IMR-90 (cell line): ENCODE measurements around the gene KIRREL1. TPM values are rescaled to one million over a fixed set of nuclear protein-coding genes. Genes with fewer than 3 reads are reported as not detected.

Experiments used
- ATAC-seq: fragments of 200-7000 bp; cut with Tn5 transposase; 2 replicates; pipeline ENCODE4 v1.9.1; 2020; ENCODE audit warnings: low read depth, mild to moderate bottlenecking, moderate library complexity
- BruUV-seq: library from RNA; stranded (reverse); fragments of 400-500 nt; replicated peaks from 2 replicates; lab custom pipeline; 2021; lab: Mats Ljungman, UMichigan
- CTCF ChIA-PET: fragments of 300-600 bp; formaldehyde crosslinking; extraction: SDS; loops from one replicate; lab custom pipeline; 2021; ENCODE audit warnings: antibody characterized with exemption; lab: Yijun Ruan, JAX
- POLR2A ChIA-PET: fragments of 300-600 bp; sonication (Branson Sonifier 250); formaldehyde crosslinking; loops from one replicate; lab custom pipeline; 2022; ENCODE audit warnings: antibody characterized with exemption; ENCODE audit not compliant: unreplicated experiment; lab: Charles Lee
- DNase-seq: peaks from one replicate; pipeline ENCODE4 v3.0.0; 2013
- H2AFZ ChIP-seq: replicated peaks from 2 replicates; pipeline ENCODE3; 2013; ENCODE audit warnings: low read length, mild to moderate bottlenecking; ENCODE audit not compliant: poor library complexity
- H2AK5ac ChIP-seq: 2 replicates; pipeline ENCODE4 v1.6.1; 2013; ENCODE audit warnings: low read depth, low read length, inconsistent platforms
- H2AK9ac ChIP-seq: replicated peaks from 2 replicates; pipeline ENCODE3; 2013; ENCODE audit warnings: mild to moderate bottlenecking, low read depth, low read length, moderate library complexity; ENCODE audit not compliant: poor library complexity
- H2BK120ac ChIP-seq: 2 replicates; pipeline ENCODE4 v1.6.1; 2013; ENCODE audit warnings: low read depth, low read length, inconsistent platforms
- H2BK15ac ChIP-seq: 3 replicates; pipeline ENCODE4 v1.6.1; 2013; ENCODE audit warnings: low read depth, low read length, inconsistent platforms
- H2BK20ac ChIP-seq: 2 replicates; pipeline ENCODE4 v1.6.1; 2013; ENCODE audit warnings: low read depth, mild to moderate bottlenecking, inconsistent platforms, low read length, moderate library complexity
- H2BK5ac ChIP-seq: 2 replicates; pipeline ENCODE4 v1.6.1; 2013; ENCODE audit warnings: mild to moderate bottlenecking, low read depth, low read length, inconsistent platforms; ENCODE audit not compliant: poor library complexity, severe bottlenecking
- H3K14ac ChIP-seq: replicated peaks from 2 replicates; pipeline ENCODE4 v1.6.1; 2013; ENCODE audit warnings: low read depth, low read length, inconsistent platforms
- H3K18ac ChIP-seq: 2 replicates; pipeline ENCODE4 v1.6.1; 2013; ENCODE audit warnings: low read depth, low read length, control low read depth
- H3K23ac ChIP-seq: 2 replicates; pipeline ENCODE4 v1.6.1; 2013; ENCODE audit warnings: low read depth, low read length, inconsistent platforms
- H3K27ac ChIP-seq: 2 replicates; pipeline ENCODE4 v1.5.1; 2013; ENCODE audit warnings: mild to moderate bottlenecking, control low read depth, low read length; ENCODE audit not compliant: insufficient read depth
- H3K27me3 ChIP-seq: 2 replicates; pipeline ENCODE4 v1.6.1; 2013; ENCODE audit warnings: low read length; ENCODE audit not compliant: control insufficient read depth, insufficient read depth
- H3K36me3 ChIP-seq: 2 replicates; pipeline ENCODE4 v1.6.1; 2013; ENCODE audit warnings: low read length, mixed read lengths; ENCODE audit not compliant: control insufficient read depth, insufficient read depth
- H3K4ac ChIP-seq: 2 replicates; pipeline ENCODE4 v1.6.1; 2013; ENCODE audit warnings: low read depth, low read length, inconsistent platforms
- H3K4me1 ChIP-seq: 2 replicates; pipeline ENCODE4 v1.6.1; 2013; ENCODE audit warnings: low read length, mixed read lengths; ENCODE audit not compliant: control insufficient read depth, insufficient read depth
- H3K4me2 ChIP-seq: 2 replicates; pipeline ENCODE4 v1.6.1; 2013; ENCODE audit warnings: low read depth, mild to moderate bottlenecking, control low read depth, low read length, moderate library complexity
- H3K4me3 ChIP-seq: 2 replicates; pipeline ENCODE4 v1.5.1; 2013; ENCODE audit warnings: low read depth, mild to moderate bottlenecking, control low read depth, low read length, moderate library complexity; ENCODE audit not compliant: insufficient read depth
- H3K56ac ChIP-seq: 2 replicates; pipeline ENCODE4 v1.6.1; 2013; ENCODE audit warnings: low read length, inconsistent platforms; ENCODE audit not compliant: insufficient read depth; ENCODE audit errors: extremely low read depth
- H3K79me1 ChIP-seq, 2 experiments: 2 replicates each; pipeline ENCODE4 v1.6.1; 2013; ENCODE audit warnings: low read length in 2 of 2, inconsistent platforms in 1 of 2, low read depth in 1 of 2
- H3K9ac ChIP-seq: 2 replicates; pipeline ENCODE4 v1.6.1; 2013; ENCODE audit warnings: low read depth, low read length, control low read depth
- H3K9me1 ChIP-seq: 2 replicates; pipeline ENCODE4 v1.6.1; 2013; ENCODE audit warnings: low read length, inconsistent platforms; ENCODE audit not compliant: insufficient read depth
- H3K9me3 ChIP-seq: 2 replicates; pipeline ENCODE4 v1.6.1; 2013; ENCODE audit warnings: low read length; ENCODE audit not compliant: control insufficient read depth, insufficient read depth
- H4K20me1 ChIP-seq: 2 replicates; pipeline ENCODE4 v1.6.1; 2013; ENCODE audit warnings: low read length, inconsistent platforms; ENCODE audit not compliant: insufficient read depth
- H4K5ac ChIP-seq: 2 replicates; pipeline ENCODE4 v1.6.1; 2013; ENCODE audit warnings: mild to moderate bottlenecking, low read depth, low read length, control low read depth
- H4K8ac ChIP-seq, 2 experiments: 2 replicates each; pipeline ENCODE4 v1.6.1; 2013; ENCODE audit warnings: low read depth in 2 of 2, low read length in 2 of 2, control low read depth in 1 of 2, inconsistent platforms in 1 of 2
- H4K91ac ChIP-seq: 2 replicates; pipeline ENCODE4 v1.6.1; 2013; ENCODE audit warnings: low read depth, low read length, inconsistent platforms; ENCODE audit not compliant: insufficient read depth
- BHLHE40 ChIP-seq: fragments of 150-350 bp; IDR thresholded peaks from 2 replicates; pipeline ENCODE4 v1.6.1; 2016; ENCODE audit warnings: mild to moderate bottlenecking, low read depth, low read length
- CEBPB ChIP-seq: IDR thresholded peaks from 2 replicates; pipeline ENCODE4 v1.6.1; 2012; ENCODE audit warnings: low read depth, low read length, improper control_type of control experiment
- CHD1 ChIP-seq: IDR thresholded peaks from 2 replicates; pipeline ENCODE4 v1.6.1; 2012; ENCODE audit warnings: low read depth, low read length, improper control_type of control experiment
- ELK1 ChIP-seq: fragments of 150-350 bp; IDR thresholded peaks from 2 replicates; pipeline ENCODE4 v1.6.1; 2016; ENCODE audit warnings: low read depth, mild to moderate bottlenecking, low read length, moderate library complexity, borderline replicate concordance
- FOS ChIP-seq: fragments of 150-350 bp; IDR thresholded peaks from 2 replicates; pipeline ENCODE4 v1.6.1; 2016; ENCODE audit warnings: low read depth, low read length
- MAFK ChIP-seq: IDR thresholded peaks from 2 replicates; pipeline ENCODE4 v1.6.1; 2012; ENCODE audit warnings: low read depth, low read length, improper control_type of control experiment
- MAZ ChIP-seq: IDR thresholded peaks from 2 replicates; pipeline ENCODE4 v1.6.1; 2012; ENCODE audit warnings: low read depth, mild to moderate bottlenecking, low read length, improper control_type of control experiment, moderate library complexity, borderline replicate concordance
- MXI1 ChIP-seq: IDR thresholded peaks from 2 replicates; pipeline ENCODE4 v1.6.1; 2012; ENCODE audit warnings: low read depth, mild to moderate bottlenecking, low read length, moderate library complexity, borderline replicate concordance
- NFE2L2 ChIP-seq: fragments of 150-350 bp; IDR thresholded peaks from 2 replicates; pipeline ENCODE4 v1.6.1; 2016; ENCODE audit warnings: low read depth, mild to moderate bottlenecking, low read length
- POLR2A ChIP-seq: IDR thresholded peaks from 2 replicates; pipeline ENCODE4 v1.6.1; 2012; ENCODE audit warnings: mild to moderate bottlenecking, low read depth, low read length
- RCOR1 ChIP-seq: IDR thresholded peaks from 2 replicates; pipeline ENCODE4 v1.6.1; 2012; ENCODE audit warnings: mild to moderate bottlenecking, low read length, improper control_type of control experiment; ENCODE audit not compliant: insufficient replicate concordance
- RFX5 ChIP-seq: IDR thresholded peaks from 2 replicates; pipeline ENCODE4 v1.8.0; 2012; ENCODE audit warnings: low read depth, mild to moderate bottlenecking, low read length, moderate library complexity
- SMC3 ChIP-seq: fragments of 150-350 bp; IDR thresholded peaks from 2 replicates; pipeline ENCODE4 v1.6.1; 2016; ENCODE audit warnings: low read depth, mild to moderate bottlenecking, antibody characterized with exemption, low read length, moderate library complexity
- USF2 ChIP-seq: fragments of 150-350 bp; IDR thresholded peaks from 2 replicates; pipeline ENCODE4 v1.6.1; 2017; ENCODE audit warnings: mild to moderate bottlenecking, antibody characterized with exemption, low read length, low read depth
- WGBS, 2 experiments: methylation state at CpG; one replicate each; pipeline versions ENCODE4 v1.1.5 to v1.1.7; 2013; ENCODE audit warnings: missing lambda C conversion rate in 2 of 2; ENCODE audit not compliant: insufficient read length in 1 of 2; ENCODE audit errors: extremely low coverage in 2 of 2; 5-methylcytosine and 5-hydroxymethylcytosine counted together
- dilution Hi-C: fragments of 300-500 bp; cut with HindIII; formaldehyde crosslinking; loops from one replicate; pipeline ENCODE4 v1.14.3; 2018; ENCODE audit warnings: low sequenced_read_pairs; ENCODE audit not compliant: unreplicated experiment
- in situ Hi-C: fragments of 300-500 bp; cut with MboI; formaldehyde crosslinking; loops from 3 replicates; pipeline ENCODE4 v1.14.3; 2019; ENCODE audit warnings: low sequenced_read_pairs, inconsistent platforms, mixed read lengths
- intact Hi-C: fragments of 100-400 bp; cut with micrococcal nuclease; formaldehyde crosslinking; loops from 2 replicates; pipeline ENCODE4 v1.10.0; 2022
- polyA plus RNA-seq, 3 experiments: library from polyadenylated mRNA; depleted of rRNA; stranded (reverse); fragments of >200 nt; gene quantifications; 2 replicates each; pipeline ENCODE4 v1.2.3, GENCODE V29; 2012; ENCODE audit warnings: low replicate concordance in 1 of 3
- total RNA-seq: library from RNA; depleted of rRNA; stranded (reverse); fragments of >200 nt; gene quantifications from 2 replicates; pipeline ENCODE4 v1.2.3, GENCODE V29; 2012
- TF ChIP-seq, protein P1 (sequence below): conservative IDR thresholded peaks from 2 replicates; pipeline ENCODE4 v1.5.1; 2012; ENCODE audit warnings: mild to moderate bottlenecking, low read depth, low read length, improper control_type of control experiment

The KIRREL1 gene
- total and polyA plus RNA-seq, 2 of the 4 experiments (the other 2 are of a cell fraction): 58.1 to 64.7 TPM

- Histone ChIP-seq H2AFZ (no peak overlapping the region), H3K9me1 (peaks cover 48% of the 10 kb centered on the region), H2AK5ac (no peak overlapping the region), H3K79me1 (peaks cover 53 to 93% of the 10 kb centered on the region in 2 experiments), H2BK5ac (no peak overlapping the region), H3K36me3 (peaks cover 29% of the 10 kb centered on the region), H2AK9ac (no peak overlapping the region), H3K4me3 (no peak overlapping the region), H4K20me1 (peaks cover 96% of the 10 kb centered on the region), H3K27ac (no peak overlapping the region), H4K91ac (no peak overlapping the region), H4K5ac (no peak overlapping the region), H3K4me1 (peaks cover 16% of the 10 kb centered on the region), H2BK120ac (no peak overlapping the region), H3K23ac (no peak overlapping the region), H3K4ac (no peak overlapping the region), H3K4me2 (no peak overlapping the region), H3K56ac (no peak overlapping the region), H3K9ac (no peak overlapping the region), H3K27me3 (no peaks in the 10 kb centered on the region), H3K9me3 (no peaks in the 10 kb centered on the region), H2BK15ac (no peak overlapping the region), H4K8ac (no peak overlapping the region), H2BK20ac (no peak overlapping the region), H3K18ac (no peak overlapping the region), H3K14ac (no peak overlapping the region; the same call in 1 of the 2 replicates)
- TF ChIP-seq ELK1 (no peak), MAZ (no peak), USF2 (no peak), CHD1 (no peak), RFX5 (no peak), MXI1 (no peak), POLR2A (no peak), MAFK (no peak), CEBPB (no peak), SMC3 (no peak), FOS (no peak), NFE2L2 (no peak), RCOR1 (no peak), BHLHE40 (no peak)
- TF ChIP-seq, protein P1, sequence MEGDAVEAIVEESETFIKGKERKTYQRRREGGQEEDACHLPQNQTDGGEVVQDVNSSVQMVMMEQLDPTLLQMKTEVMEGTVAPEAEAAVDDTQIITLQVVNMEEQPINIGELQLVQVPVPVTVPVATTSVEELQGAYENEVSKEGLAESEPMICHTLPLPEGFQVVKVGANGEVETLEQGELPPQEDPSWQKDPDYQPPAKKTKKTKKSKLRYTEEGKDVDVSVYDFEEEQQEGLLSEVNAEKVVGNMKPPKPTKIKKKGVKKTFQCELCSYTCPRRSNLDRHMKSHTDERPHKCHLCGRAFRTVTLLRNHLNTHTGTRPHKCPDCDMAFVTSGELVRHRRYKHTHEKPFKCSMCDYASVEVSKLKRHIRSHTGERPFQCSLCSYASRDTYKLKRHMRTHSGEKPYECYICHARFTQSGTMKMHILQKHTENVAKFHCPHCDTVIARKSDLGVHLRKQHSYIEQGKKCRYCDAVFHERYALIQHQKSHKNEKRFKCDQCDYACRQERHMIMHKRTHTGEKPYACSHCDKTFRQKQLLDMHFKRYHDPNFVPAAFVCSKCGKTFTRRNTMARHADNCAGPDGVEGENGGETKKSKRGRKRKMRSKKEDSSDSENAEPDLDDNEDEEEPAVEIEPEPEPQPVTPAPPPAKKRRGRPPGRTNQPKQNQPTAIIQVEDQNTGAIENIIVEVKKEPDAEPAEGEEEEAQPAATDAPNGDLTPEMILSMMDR: no peak
- WGBS, 2 experiments: 93% methylated on average over 3 of the region's 4 CpGs; no CpG with 5 or more reads in 1 of the 2 experiments
- DNase-seq (no peak), ATAC-seq (no peak)
- ChIA-PET POLR2A (no interaction called here), CTCF (no interaction called here)
- intact Hi-C loops (no loop called here), dilution Hi-C loops (no loop called here), in situ Hi-C loops (no loop called here)
- no TSS peak for BruUV-seq
These were observed 62.4 kb downstream of the KIRREL1 start for GRCh38 chr1:158055854-158056253.
